ENCODE results near the gene LRRK2. TPM values are rescaled to one million over a fixed set of nuclear protein-coding genes. Genes with fewer than 3 reads are reported as not detected.

Gene LRRK2
- total and polyA plus RNA-seq, 12 donors = 0.99 to 9.1 (median 6.2) TPM

DNA sequence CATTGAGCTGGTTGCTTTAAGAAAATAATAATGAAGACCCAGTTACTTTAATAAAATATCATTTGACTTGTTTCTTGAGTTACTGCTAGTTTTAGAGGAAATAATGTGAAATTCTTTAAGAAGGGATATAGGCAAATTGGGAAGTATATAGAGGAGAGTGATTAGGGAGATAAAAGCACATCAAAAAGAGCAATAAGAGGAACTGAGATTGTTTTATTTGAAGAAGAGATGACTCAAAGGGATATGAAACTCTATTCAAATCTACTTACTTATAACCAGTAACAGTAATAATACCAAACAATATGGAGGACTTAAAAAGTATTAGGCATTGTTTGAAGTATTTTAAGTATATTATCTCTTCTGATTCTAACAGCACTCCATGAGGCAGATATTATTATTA is 37.1 kb downstream of the LRRK2 start:
- intact Hi-C loops (cut with DNase I) = no loop called here
- no peaks in the 10 kb centered on the region for H3K27me3 ChIP-seq
- H3K36me3 ChIP-seq = peaks cover 0 to 91% (median 18%) of the 10 kb centered on the region in 9 donors
- no peak overlapping the region for H3K4me3 ChIP-seq
- H3K4me1 ChIP-seq = peaks cover 0 to 3% (median 0%) of the 10 kb centered on the region in 9 donors
- DNase-seq = no peak
- peaks cover 0 to 9% (median 6%) of the 10 kb centered on the region in 11 donors for H3K9me3 ChIP-seq
- no peak for ATAC-seq
- H3K27ac ChIP-seq = no peak overlapping the region
- no peak for TF ChIP-seq CTCF (IDR thresholded peaks at IDR 0.05)

DNA sequence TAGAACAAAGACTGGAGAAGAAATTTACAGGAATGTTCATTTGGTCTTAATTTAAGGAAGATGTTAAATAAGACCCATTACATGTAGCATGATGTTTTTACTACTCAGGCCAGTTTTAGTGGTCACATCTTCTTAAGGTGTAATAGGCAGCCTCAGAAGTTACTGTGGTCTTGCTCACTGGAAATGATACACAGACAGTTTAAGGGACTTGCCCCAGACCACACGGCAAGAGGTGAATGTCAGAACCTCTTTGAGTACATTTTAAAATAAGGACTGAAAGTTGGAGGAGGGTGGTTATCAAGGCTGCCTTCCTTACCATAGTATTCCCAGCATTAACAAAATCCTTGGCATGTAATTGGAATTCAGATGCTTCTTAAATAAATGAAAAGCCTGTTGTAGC is 37.9 kb downstream of the LRRK2 start:
- intact Hi-C loops (cut with DNase I) = no loop called here
- Histone ChIP-seq H3K36me3 (peaks cover 0 to 91% (median 18%) of the 10 kb centered on the region in 9 donors), H3K4me1 (peaks cover 0 to 3% (median 0%) of the 10 kb centered on the region in 9 donors), H3K9me3 (peaks cover 0 to 9% (median 6%) of the 10 kb centered on the region in 11 donors), H3K27me3 (no peaks in the 10 kb centered on the region), H3K27ac (no peak overlapping the region), H3K4me3 (no peak overlapping the region)
- TF ChIP-seq CTCF (IDR thresholded peaks at IDR 0.05) = no peak
- DNase-seq (no peak), ATAC-seq (no peak)
- WGBS, 2 donors = 74 to 76% methylated on average over 1 of the region's 1 CpG

GRCh38 chr12:40263616-40264409 is 39.0 kb downstream of the LRRK2 start:
- intact Hi-C loops (cut with DNase I) = no loop called here
- TF ChIP-seq CTCF (IDR thresholded peaks at IDR 0.05) = no peak
- WGBS, 2 donors = 68 to 71% methylated on average over 4 of the region's 4 CpGs

GRCh38 chr12:40271981-40272664 is 47.3 kb downstream of the LRRK2 start:
- 69 to 81% methylated on average over 6 of the region's 6 CpGs for WGBS, 2 donors
- Histone ChIP-seq H3K4me3 (no peak overlapping the region), H3K36me3 (peaks cover 0 to 53% (median 0%) of the 10 kb centered on the region in 9 donors), H3K4me1 (no peaks in the 10 kb centered on the region), H3K27ac (no peak overlapping the region), H3K27me3 (no peaks in the 10 kb centered on the region), H3K9me3 (no peaks in the 10 kb centered on the region)
- no peak for ATAC-seq
- intact Hi-C loops (cut with DNase I) = no loop called here
- TF ChIP-seq CTCF (IDR thresholded peaks at IDR 0.05) = no peak
- no peak for DNase-seq

More at GRCh38 chr12:40263616-40264409, 39.0 kb downstream of the LRRK2 start:
- Histone ChIP-seq H3K27ac (no peak overlapping the region), H3K9me3 (peaks cover 0 to 9% (median 6%) of the 10 kb centered on the region in 11 donors), H3K36me3 (peaks cover 0 to 88% (median 18%) of the 10 kb centered on the region in 9 donors), H3K4me3 (no peak overlapping the region), H3K4me1 (peaks cover 0 to 3% (median 0%) of the 10 kb centered on the region in 9 donors), H3K27me3 (no peaks in the 10 kb centered on the region)
- DNase-seq = no peak
- no peak for ATAC-seq
